GM12874 (cell line): ENCODE measurements around the gene PVALB.
A peak's percentile ranks its signal among the peaks of the same experiment; 100 is the strongest.

Source experiments
- CTCF ChIP-seq: IDR thresholded peaks from 2 replicates; pipeline ENCODE4 v1.5.1; 2011; ENCODE audit warnings: low read depth, mild to moderate bottlenecking, control low read depth, low read length, moderate library complexity; ENCODE audit not compliant: insufficient read depth

The PVALB gene

GRCh38 chr22:36759481-36760159 lies 57.2 kb downstream of the PVALB start:
- no peak for TF ChIP-seq CTCF

DNA sequence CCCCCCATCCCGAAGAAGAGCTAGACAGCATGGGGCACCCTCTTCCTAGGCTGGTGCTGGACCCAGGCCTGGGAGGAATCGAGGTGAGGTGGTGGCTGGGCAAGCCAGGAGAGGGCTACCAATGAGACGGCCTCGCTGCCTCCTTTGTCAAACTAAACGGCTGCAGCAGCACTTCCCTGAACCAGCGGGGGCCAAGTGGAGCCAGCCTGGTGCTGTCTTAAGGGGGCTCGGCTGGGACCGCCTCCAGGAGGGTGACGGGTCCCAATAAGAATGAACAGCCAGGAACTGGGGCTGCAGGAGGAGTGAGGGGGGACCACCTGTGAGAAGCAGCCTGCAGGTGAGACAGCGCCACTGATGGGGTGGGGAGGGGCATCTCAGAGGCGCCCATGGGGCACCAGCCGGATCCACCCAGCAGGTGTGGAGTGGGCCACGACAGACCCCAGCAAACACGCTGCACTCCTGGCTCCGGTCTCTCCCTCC lies 58.0 kb downstream of the PVALB start:
- TF ChIP-seq CTCF = no peak

DNA sequence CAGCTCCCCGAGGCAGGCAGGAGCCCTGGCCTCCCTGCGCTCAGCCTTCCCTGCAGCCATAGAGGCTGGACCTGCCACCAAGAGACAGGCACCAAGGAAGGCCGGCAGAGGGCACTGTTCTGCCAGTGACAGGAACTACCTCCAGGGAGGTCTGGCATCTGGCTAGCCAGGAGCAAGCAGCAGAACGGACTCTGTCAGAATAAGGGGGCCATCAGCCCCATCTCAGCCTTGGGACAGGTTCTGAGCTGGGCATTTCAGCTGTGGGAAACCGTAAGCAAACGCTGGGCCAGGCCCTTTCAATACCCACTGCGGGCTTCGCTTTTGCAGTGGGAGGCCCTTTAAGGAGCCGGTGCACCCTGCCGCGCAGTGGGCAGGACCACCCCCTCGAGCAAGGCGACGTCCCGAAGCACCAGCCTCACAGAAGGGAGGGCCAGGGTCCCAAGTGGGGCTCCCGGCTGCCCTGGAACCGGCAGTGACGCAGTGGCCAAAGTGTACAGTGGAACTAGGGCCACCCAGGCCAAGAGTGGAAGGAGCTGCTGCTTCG lies 59.1 kb downstream of the PVALB start:
- peak; percentile 90 for TF ChIP-seq CTCF

DNA sequence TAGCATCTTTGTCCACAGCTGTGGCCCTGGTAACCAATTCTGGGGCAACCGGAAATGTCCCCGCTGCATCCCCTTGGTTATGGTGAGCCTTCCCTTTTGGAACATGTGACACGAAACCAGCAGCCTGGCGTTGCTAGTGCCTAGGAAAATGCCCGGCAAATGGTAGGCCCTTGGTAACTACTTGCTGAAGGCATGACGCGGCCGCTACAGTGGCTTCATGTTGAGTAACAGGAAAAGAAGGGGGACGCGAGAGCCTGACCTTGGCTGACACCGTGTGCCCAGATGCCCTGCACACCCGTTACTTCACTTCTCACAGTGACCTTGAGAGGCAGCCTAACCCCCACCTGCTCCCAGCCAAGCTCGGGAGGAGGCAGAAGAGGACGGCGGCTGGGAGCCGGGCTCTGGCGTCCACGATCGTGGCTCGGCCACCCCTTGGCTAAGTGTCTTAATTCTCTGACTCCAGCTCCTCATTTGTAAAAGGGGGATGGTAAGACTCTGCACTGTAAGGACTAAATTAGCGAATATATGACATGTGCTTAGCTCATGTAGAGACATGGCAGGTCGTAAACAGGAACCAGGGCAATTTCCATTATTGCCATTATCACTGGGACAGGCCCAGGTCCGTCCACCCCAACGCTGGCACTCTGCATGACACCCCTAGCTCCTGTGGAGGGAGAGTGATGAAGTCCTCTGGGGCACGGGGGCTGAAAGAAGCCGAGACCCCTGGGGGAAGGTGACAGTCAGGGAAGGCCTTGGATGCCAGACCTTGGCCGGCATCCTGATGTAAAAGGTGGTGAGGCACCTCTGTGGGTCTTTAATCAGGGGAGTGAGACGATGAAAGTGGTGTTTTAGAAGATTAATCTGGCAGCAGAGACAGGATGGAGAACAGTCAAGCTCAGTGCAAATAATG lies 59.8 kb downstream of the PVALB start:
- TF ChIP-seq CTCF = no peak

DNA sequence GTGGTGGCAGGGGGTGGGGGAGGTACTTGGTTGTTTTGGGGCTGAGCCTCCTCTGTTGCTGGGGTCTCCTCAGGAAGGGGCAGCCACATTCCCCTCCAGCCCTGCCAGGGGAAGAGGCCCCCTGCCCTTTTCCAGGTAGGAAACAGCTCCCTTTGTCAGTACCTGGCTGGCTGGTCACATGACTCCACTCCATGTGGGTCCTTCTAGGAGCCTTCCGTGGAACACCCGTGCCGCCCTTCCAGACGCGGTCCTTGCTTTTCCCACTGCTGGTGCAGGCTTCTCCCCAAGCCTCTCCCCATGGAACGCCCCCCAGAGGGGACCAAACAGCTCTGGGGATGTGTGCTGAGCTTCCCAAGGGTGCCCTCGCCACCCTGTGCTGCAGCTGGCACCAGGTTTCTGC lies 60.8 kb downstream of the PVALB start:
- no peak for TF ChIP-seq CTCF

DNA sequence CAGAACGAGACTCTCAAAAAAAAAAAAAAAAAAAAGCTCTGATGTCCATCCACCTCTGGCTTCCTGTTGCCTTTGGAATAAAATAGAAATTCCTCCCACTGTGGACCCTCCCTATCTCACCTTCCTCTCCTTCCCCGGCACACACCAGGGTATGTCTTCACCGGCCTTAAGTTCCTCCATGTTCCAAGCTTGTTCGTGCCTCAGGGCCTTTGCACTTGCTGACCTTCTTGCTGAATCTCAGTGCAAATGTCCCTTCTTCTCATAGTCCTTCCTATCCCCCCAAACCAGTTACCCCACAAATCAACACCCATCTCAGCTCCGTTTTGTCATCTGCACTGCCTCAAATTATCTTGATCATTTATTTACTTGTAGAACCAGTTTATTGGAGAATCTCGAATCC lies 61.5 kb downstream of the PVALB start:
- TF ChIP-seq CTCF = no peak

DNA sequence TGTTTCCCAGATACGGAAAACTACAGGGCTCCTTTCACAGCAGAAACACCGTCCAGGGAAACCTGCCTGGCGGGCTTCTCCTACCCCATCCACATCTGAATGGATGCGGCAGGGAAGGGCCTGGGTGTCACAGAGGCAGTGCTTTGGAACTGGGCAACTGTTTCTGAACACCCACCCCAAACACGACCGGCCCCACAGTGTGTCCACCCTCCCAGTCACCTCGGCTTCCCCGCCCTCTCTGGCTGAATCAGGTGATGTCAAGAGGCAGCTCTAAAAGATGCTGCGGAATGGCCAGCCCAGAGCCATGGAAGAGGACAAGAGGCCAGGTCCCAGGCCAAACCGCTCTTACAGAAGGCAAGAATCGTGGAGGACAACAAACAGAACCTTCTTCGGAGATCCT lies 62.9 kb downstream of the PVALB start:
- TF ChIP-seq CTCF = no peak
